ENCODE results near the gene NR4A1.

NR4A1 gene

GRCh38 chr12:52062167-52063081 lies 11.2 kb downstream of the NR4A1 start:
- Histone ChIP-seq H3K36me3 (peaks cover 0 to 21% (median 5%) of the 10 kb centered on the region in 11 experiments; a peak in 13 of 22 replicates), H4K20me1 (no peaks in the 10 kb centered on the region; a peak in 1 of 22 replicates), H3K4me1 (peaks cover 0 to 13% (median 11%) of the 10 kb centered on the region in 10 experiments; a peak in 15 of 20 replicates), H3K27me3 (no peaks in the 10 kb centered on the region), H3K9me3 (replicated peaks in 1 of 11) (no peaks in the 10 kb centered on the region), H3K4me3 (no peak overlapping the region), H3K4me2 (no peak overlapping the region), H3K27ac (no peak overlapping the region), H3K9ac (peak overlapping the region in 4 of 11 experiments; percentile 6 to 26 (median 21); a peak in 5 of 22 replicates)
- TF ChIP-seq Cebpa-rat (IDR thresholded peaks at IDR 0.05), result no peak

GRCh38 chr12:52063082-52063924 lies 12.1 kb downstream of the NR4A1 start:
- Histone ChIP-seq H3K27me3 (no peaks in the 10 kb centered on the region), H3K4me3 (no peak overlapping the region), H3K4me1 (peaks cover 0 to 13% (median 11%) of the 10 kb centered on the region in 10 experiments; a peak in 15 of 20 replicates), H3K9me3 (replicated peaks in 1 of 11) (no peaks in the 10 kb centered on the region), H3K27ac (no peak overlapping the region), H3K4me2 (no peak overlapping the region), H4K20me1 (no peaks in the 10 kb centered on the region; a peak in 1 of 22 replicates), H3K36me3 (peaks cover 0 to 14% (median 5%) of the 10 kb centered on the region in 11 experiments; a peak in 11 of 22 replicates), H3K9ac (peak overlapping the region in 4 of 11 experiments; percentile 1 to 26 (median 12); a peak in 3 of 22 replicates)
- TF ChIP-seq Cebpa-rat (IDR thresholded peaks at IDR 0.05), result no peak

- Histone ChIP-seq H4K20me1 (no peaks in the 10 kb centered on the region; a peak in 1 of 22 replicates), H3K4me2 (no peak overlapping the region), H3K9ac (0 out of 22 replicates have a peak overlapping the region, but pooled peaks of 1 of the 11 experiments have one; percentile 1), H3K27ac (no peak overlapping the region), H3K4me3 (no peak overlapping the region), H3K27me3 (no peaks in the 10 kb centered on the region), H3K9me3 (replicated peaks in 1 of 11) (no peaks in the 10 kb centered on the region), H3K4me1 (peaks cover 0 to 16% (median 14%) of the 10 kb centered on the region in 10 experiments; a peak in 15 of 20 replicates), H3K36me3 (peaks cover 0 to 9% (median under 1%) of the 10 kb centered on the region in 11 experiments; a peak in 7 of 22 replicates)
- TF ChIP-seq Cebpa-rat (IDR thresholded peaks at IDR 0.05), result no peak
These were observed 12.9 kb downstream of the NR4A1 start for GRCh38 chr12:52063981-52064649.

- Histone ChIP-seq H3K4me3 (no peak overlapping the region), H3K4me2 (peak overlapping the region in 7 of 11 experiments; percentile 8 to 57 (median 27); a peak in 11 of 22 replicates), H3K27ac (no peak overlapping the region), H3K36me3 (0 out of 22 replicates have a peak, but pooled peaks cover 0 to under 1% (median 0%) of the 10 kb centered on the region in 11 experiments), H4K20me1 (peaks cover 0 to 17% (median 15%) of the 10 kb centered on the region in 11 experiments; a peak in 20 of 22 replicates), H3K27me3 (no peaks in the 10 kb centered on the region), H3K9me3 (replicated peaks in 1 of 11) (no peaks in the 10 kb centered on the region), H3K9ac (peak overlapping the region in 1 of 11 experiments; percentile 28; a peak in 2 of 22 replicates), H3K4me1 (peaks cover 10 to 30% (median 27%) of the 10 kb centered on the region in 10 experiments)
- no peak for TF ChIP-seq Cebpa-rat (IDR thresholded peaks at IDR 0.05)
These were observed 15.3 kb downstream of the NR4A1 start for GRCh38 chr12:52066346-52067080.

GRCh38 chr12:52067081-52067374 lies 15.8 kb downstream of the NR4A1 start:
- H3K9me3 ChIP-seq (replicated peaks in 1 of 11), result no peaks in the 10 kb centered on the region
- H3K9ac ChIP-seq, result peak overlapping the region in 1 of 11 experiments; percentile 28; a peak in 2 of 22 replicates
- no peak overlapping the region for H3K27ac ChIP-seq
- peaks cover 15 to 35% (median 32%) of the 10 kb centered on the region in 10 experiments for H3K4me1 ChIP-seq
- TF ChIP-seq Cebpa-rat (IDR thresholded peaks at IDR 0.05), result no peak
- H3K27me3 ChIP-seq, result no peaks in the 10 kb centered on the region
- H3K4me2 ChIP-seq, result peak overlapping the region in 7 of 11 experiments; percentile 8 to 57 (median 27); a peak in 11 of 22 replicates
- no peak overlapping the region for H3K4me3 ChIP-seq
- peaks cover 0 to 5% (median 2%) of the 10 kb centered on the region in 11 experiments; a peak in 11 of 22 replicates for H3K36me3 ChIP-seq
- peaks cover 3 to 22% (median 20%) of the 10 kb centered on the region in 11 experiments; a peak in 21 of 22 replicates for H4K20me1 ChIP-seq

- H3K36me3 ChIP-seq, result peaks cover 10 to 26% (median 16%) of the 10 kb centered on the region in 11 experiments; a peak in 16 of 22 replicates
- peak within 1 kb of the TSS; percentile 89 to 99 (median 95) for H3K9ac ChIP-seq
- H3K27me3 ChIP-seq, result no peaks in the 10 kb centered on the region
- H3K9me3 ChIP-seq (replicated peaks in 1 of 11), result no peaks in the 10 kb centered on the region
- peak within 1 kb of the TSS; percentile 81 to 99 (median 94) for H3K4me3 ChIP-seq
- H3K4me2 ChIP-seq, result peak within 1 kb of the TSS; percentile 92 to 99 (median 98)
- H4K20me1 ChIP-seq, result peaks cover 26 to 47% (median 45%) of the 10 kb centered on the region in 11 experiments; a peak in 21 of 22 replicates
- no peak for TF ChIP-seq Cebpa-rat (IDR thresholded peaks at IDR 0.05)
- peak within 1 kb of the TSS; percentile 94 to 100 (median 98) for H3K27ac ChIP-seq
- H3K4me1 ChIP-seq, result peaks cover 40 to 60% (median 57%) of the 10 kb centered on the region in 10 experiments
These were observed 18.3 kb downstream of the NR4A1 start, which contains the start of gene ATG101 for GRCh38 chr12:52069327-52070184. TSS of gene ATG101 (plus strand) at chr12:52069978. CDS start at chr12:52073651, 3,673 bp downstream.
